K562 (cell line): ENCODE measurements around the gene SLC26A3. TPM values are rescaled to one million over a fixed set of nuclear protein-coding genes. Genes with fewer than 3 reads are reported as not detected.

ENCODE experiments used
- DLX4 ChIP-seq: fragments of 250-450 bp; sonication (Bioruptor Pico); IDR thresholded peaks from 2 replicates; pipeline ENCODE4 v1.6.1; 2021; ENCODE audit warnings: mild to moderate bottlenecking
- FOXJ2 ChIP-seq: fragments of 200-800 bp; sonication (Bioruptor generic); IDR thresholded peaks from 2 replicates; pipeline ENCODE4 v1.6.1; 2016; ENCODE audit warnings: missing genetic modification characterization, missing compliant biosample characterization
- GABPA ChIP-seq: fragments of 200-800 bp; sonication (Bioruptor generic); conservative IDR thresholded peaks from 2 replicates; pipeline ENCODE4 v1.6.1; 2016; ENCODE audit warnings: low read depth, missing genetic modification characterization, missing compliant biosample characterization
- HMG20B ChIP-seq: fragments of 250-450 bp; sonication (Bioruptor Pico); IDR thresholded peaks from 2 replicates; pipeline ENCODE4 v1.5.0; 2021; ENCODE audit warnings: mild to moderate bottlenecking
- HMGN3 ChIP-seq: IDR thresholded peaks from 2 replicates; pipeline ENCODE4 v1.6.1; 2011; ENCODE audit warnings: borderline replicate concordance, low read depth, mild to moderate bottlenecking, mixed read lengths, low read length; ENCODE audit not compliant: insufficient read length; ENCODE audit errors: extremely low read depth
- IFI16 ChIP-seq: fragments of 250-450 bp; sonication (Bioruptor Pico); IDR thresholded peaks from 2 replicates; pipeline ENCODE4 v2.1.2; 2022; ENCODE audit warnings: mild to moderate bottlenecking, inconsistent platforms
- IRF2 ChIP-seq: sonication (generic); formaldehyde crosslinking; IDR thresholded peaks from 2 replicates; pipeline ENCODE4 v1.8.1; 2022; ENCODE audit warnings: mild to moderate bottlenecking, missing genetic modification reagents
- MBD1 ChIP-seq: fragments of 250-450 bp; sonication (Bioruptor Pico); IDR thresholded peaks from 2 replicates; pipeline ENCODE4 v1.8.0; 2022; ENCODE audit warnings: inconsistent platforms
- MIER1 ChIP-seq: fragments of 450-650 bp; IDR thresholded peaks from 2 replicates; pipeline ENCODE4 v1.6.1; 2016; ENCODE audit warnings: antibody characterized with exemption, mild to moderate bottlenecking, low read depth
- PRMT5 ChIP-seq: sonication (generic); formaldehyde crosslinking; IDR thresholded peaks from 2 replicates; pipeline ENCODE4 v1.5.0; 2020; ENCODE audit warnings: missing genetic modification reagents
- PTTG1 ChIP-seq: fragments of 450-650 bp; IDR thresholded peaks from 2 replicates; pipeline ENCODE4 v1.6.1; 2016; ENCODE audit warnings: low read depth, mild to moderate bottlenecking, missing genetic modification characterization, missing compliant biosample characterization
- RB1 ChIP-seq: fragments of 450-650 bp; IDR thresholded peaks from 2 replicates; pipeline ENCODE4 v1.6.1; 2017; ENCODE audit warnings: low read depth, mild to moderate bottlenecking
- SIX5 ChIP-seq, 2 experiments: IDR thresholded peaks; 2 replicates each; pipeline ENCODE4 v1.6.1; 2011; ENCODE audit warnings: low read length in 2 of 2, borderline replicate concordance in 1 of 2, low read depth in 1 of 2, mild to moderate bottlenecking in 1 of 2, moderate library complexity in 1 of 2; ENCODE audit not compliant: insufficient read depth in 1 of 2
- SMARCA5 ChIP-seq: fragments of 450-650 bp; IDR thresholded peaks from 2 replicates; pipeline ENCODE4 v1.6.1; 2016
- SPI1 ChIP-seq: IDR thresholded peaks from 2 replicates; pipeline ENCODE4 v1.6.1; 2011; ENCODE audit warnings: low read depth, low read length, control low read depth, borderline replicate concordance
- TEAD1 ChIP-seq, 2 experiments: fragments of 450-650 bp in 1 of 2; sonication (generic) in 1 of 2; formaldehyde crosslinking; IDR thresholded peaks; 2 replicates each; pipeline versions ENCODE4 v1.4.0 to v1.8.0; 2020 to 2022; ENCODE audit warnings: mild to moderate bottlenecking in 2 of 2, missing genetic modification reagents in 1 of 2
- TGIF2 ChIP-seq: sonication (generic); formaldehyde crosslinking; IDR thresholded peaks from 2 replicates; pipeline ENCODE4 v1.8.1; 2022; ENCODE audit warnings: mild to moderate bottlenecking, missing genetic modification reagents, moderate library complexity
- ZNF124 ChIP-seq: sonication (generic); formaldehyde crosslinking; IDR thresholded peaks from 2 replicates; pipeline ENCODE4 v1.8.1; 2022; ENCODE audit warnings: missing genetic modification reagents
- ZNF212 ChIP-seq: fragments of 450-650 bp; formaldehyde crosslinking; IDR thresholded peaks from 2 replicates; pipeline ENCODE4 v1.4.0; 2020; ENCODE audit warnings: mild to moderate bottlenecking
- ZNF507 ChIP-seq: conservative IDR thresholded peaks from 2 replicates; pipeline ENCODE4 v1.6.1; 2017; ENCODE audit warnings: missing genetic modification characterization, missing compliant biosample characterization
- ZNF518B ChIP-seq: fragments of 250-450 bp; sonication (Bioruptor Pico); IDR thresholded peaks from 2 replicates; pipeline ENCODE4 v1.5.0; 2021; ENCODE audit warnings: mild to moderate bottlenecking, moderate library complexity
- ZNF695 ChIP-seq: fragments of 450-650 bp; formaldehyde crosslinking; IDR thresholded peaks from 2 replicates; pipeline ENCODE4 v1.4.0; 2020; ENCODE audit warnings: mild to moderate bottlenecking, moderate library complexity
- polyA plus RNA-seq, 8 experiments: library from polyadenylated mRNA; depleted of rRNA in 4 of 8; stranded (reverse) in 5 of 8; unstranded in 3 of 8; fragments of >200 nt; fragmentation: Nextera tagmentation in 2 of 8; fragmentation: Illumina TruSeq in 1 of 8; extraction: Ambion mirVana in 2 of 8; extraction: Trizol in 1 of 8; gene quantifications; 2 replicates each; pipeline versions ENCODE4 v1.2.1 to v1.2.3, GENCODE V29; 2011 to 2014; ENCODE audit warnings: inconsistent platforms in 1 of 8, missing spikeins in 1 of 8
- total RNA-seq, 7 experiments: library from RNA; depleted of rRNA in 6 of 7; stranded (reverse); fragments of >200 nt in 6 of 7; fragmentation: Illumina TruSeq in 2 of 7; extraction: Trizol in 2 of 7; gene quantifications; 2 replicates each; pipeline versions ENCODE4 v1.2.1 to v1.2.3, GENCODE V29; 2011 to 2021; ENCODE audit warnings: low replicate concordance in 1 of 7

Gene SLC26A3
- total and polyA plus RNA-seq, 9 of the 15 experiments (the other 6 are each of a cell fraction or from before 2014, with no cell fraction given), result 0.86 TPM; not detected in 8

GRCh38 chr7:107743567-107744344 lies 59.3 kb downstream of the SLC26A3 start, which contains the start of gene CBLL1 (continued):
- TF ChIP-seq IRF2 (CRISPR knock-in tag) (no peak), ZNF695 (CRISPR knock-in tag) (no peak), TEAD1 (CRISPR knock-in tag; IDR thresholded peaks at IDR 0.05) (peak; percentile 19 to 74; a peak in 1 of 4 replicates), ZNF507 (no peak), RB1 (peak; percentile 97), PTTG1 (tag) (no peak), DLX4 (no peak), PRMT5 (CRISPR knock-in tag) (no peak), GABPA (tag) (peak; percentile 98), SIX5 (IDR thresholded peaks at IDR 0.05; ENCODE audit: borderline replicate concordance in 1 of 2, insufficient read depth in 1 of 2, low read depth in 1 of 2, low read length in 2 of 2) (peak; percentile 72 to 77), MBD1 (CRISPR knock-in tag) (no peak), MIER1 (no peak), ZNF212 (CRISPR knock-in tag) (no peak), SMARCA5 (no peak), HMG20B (CRISPR knock-in tag) (no peak), FOXJ2 (tag) (peak; percentile 99), TGIF2 (0 out of 2 replicates have a peak, but pooled peaks have one; percentile 61), HMGN3 (peak; percentile 68), SPI1 (peak; percentile 94), IFI16 (CRISPR knock-in tag) (no peak), ZNF518B (CRISPR knock-in tag) (no peak), ZNF124 (CRISPR knock-in tag) (no peak)
